Mucosa of stomach (tissue), 1 donor: Measurements from ENCODE around the gene ZMYM2.

Experiments
- H3K27me3 ChIP-seq: one replicate; pipeline ENCODE4 v1.7.0; 2013; ENCODE audit warnings: mild to moderate bottlenecking, low read length; ENCODE audit not compliant: control insufficient read depth, insufficient read depth
- H3K36me3 ChIP-seq: one replicate; pipeline ENCODE4 v1.7.0; 2013; ENCODE audit warnings: low read length; ENCODE audit not compliant: control insufficient read depth, insufficient read depth
- H3K4me1 ChIP-seq: one replicate; pipeline ENCODE4 v1.7.0; 2013; ENCODE audit warnings: mild to moderate bottlenecking, low read length; ENCODE audit not compliant: control insufficient read depth, insufficient read depth
- H3K4me3 ChIP-seq: one replicate; pipeline ENCODE4 v1.7.0; 2013; ENCODE audit warnings: low read length
- H3K9ac ChIP-seq: one replicate; pipeline ENCODE4 v1.7.0; 2013; ENCODE audit warnings: mild to moderate bottlenecking, low read length, moderate library complexity
- H3K9me3 ChIP-seq: one replicate; pipeline ENCODE4 v1.7.0; 2013; ENCODE audit warnings: mild to moderate bottlenecking, low read length, moderate library complexity; ENCODE audit not compliant: control insufficient read depth
- donor health status: Pancreatic carcinoma.

Gene ZMYM2

GRCh38 chr13:19958155-19959111, at the start of gene ZMYM2:
TSS of gene ZMYM2 (plus strand) at chr13:19958727. CDS start at chr13:19993073, 34,346 bp downstream.
- Histone ChIP-seq H3K9me3 (no peaks in the 10 kb centered on the region), H3K4me3 (peak within 1 kb of the TSS; percentile 86), H3K4me1 (peaks cover 10% of the 10 kb centered on the region), H3K9ac (peak within 1 kb of the TSS; percentile 97), H3K27me3 (no peaks in the 10 kb centered on the region), H3K36me3 (no peaks in the 10 kb centered on the region)

GRCh38 chr13:19910336-19911072, 48.0 kb upstream of the ZMYM2 start:
- peaks cover 7% of the 10 kb centered on the region for H3K4me1 ChIP-seq
- H3K27me3 ChIP-seq = no peaks in the 10 kb centered on the region
- H3K9ac ChIP-seq = no peak overlapping the region
- H3K9me3 ChIP-seq = no peaks in the 10 kb centered on the region
- H3K4me3 ChIP-seq = no peak overlapping the region
- H3K36me3 ChIP-seq = no peaks in the 10 kb centered on the region

- Histone ChIP-seq H3K9ac (no peak overlapping the region), H3K4me1 (peaks cover 6% of the 10 kb centered on the region), H3K4me3 (no peak overlapping the region), H3K36me3 (no peaks in the 10 kb centered on the region), H3K27me3 (no peaks in the 10 kb centered on the region), H3K9me3 (no peaks in the 10 kb centered on the region)
Observed at GRCh38 chr13:19927117-19927748, 31.3 kb upstream of the ZMYM2 start.

- no peaks in the 10 kb centered on the region for H3K36me3 ChIP-seq
Observed at GRCh38 chr13:19940106-19940505, 18.4 kb upstream of the ZMYM2 start.

GRCh38 chr13:19950374-19950773, 8.2 kb upstream of the ZMYM2 start:
- peaks cover 5% of the 10 kb centered on the region for H3K4me1 ChIP-seq
- H3K9me3 ChIP-seq = no peaks in the 10 kb centered on the region

More at GRCh38 chr13:19940106-19940505, 18.4 kb upstream of the ZMYM2 start:
- Histone ChIP-seq H3K27me3 (no peaks in the 10 kb centered on the region), H3K9ac (no peak overlapping the region), H3K4me1 (no peaks in the 10 kb centered on the region), H3K4me3 (no peak overlapping the region), H3K9me3 (no peaks in the 10 kb centered on the region)

GRCh38 chr13:19952850-19953249, 5.7 kb upstream of the ZMYM2 start:
- Histone ChIP-seq H3K36me3 (no peaks in the 10 kb centered on the region), H3K27me3 (no peaks in the 10 kb centered on the region), H3K9ac (no peak overlapping the region), H3K4me3 (no peak overlapping the region), H3K9me3 (no peaks in the 10 kb centered on the region), H3K4me1 (peaks cover 5% of the 10 kb centered on the region)

More at GRCh38 chr13:19950374-19950773, 8.2 kb upstream of the ZMYM2 start:
- no peak overlapping the region for H3K9ac ChIP-seq
- no peaks in the 10 kb centered on the region for H3K36me3 ChIP-seq
- no peak overlapping the region for H3K4me3 ChIP-seq
- no peaks in the 10 kb centered on the region for H3K27me3 ChIP-seq

GRCh38 chr13:19955873-19956559, 2.5 kb upstream of the ZMYM2 start:
- peaks cover 5% of the 10 kb centered on the region for H3K4me1 ChIP-seq
- H3K9me3 ChIP-seq = no peaks in the 10 kb centered on the region
- H3K27me3 ChIP-seq = no peaks in the 10 kb centered on the region
- no peaks in the 10 kb centered on the region for H3K36me3 ChIP-seq
- no peak overlapping the region for H3K9ac ChIP-seq
- no peak overlapping the region for H3K4me3 ChIP-seq

GRCh38 chr13:19957320-19958154, 990 bp upstream of the ZMYM2 start:
- no peaks in the 10 kb centered on the region for H3K36me3 ChIP-seq
- H3K4me3 ChIP-seq = peak overlapping the region; percentile 42
- H3K4me1 ChIP-seq = peaks cover 5% of the 10 kb centered on the region
- no peaks in the 10 kb centered on the region for H3K9me3 ChIP-seq
- no peaks in the 10 kb centered on the region for H3K27me3 ChIP-seq
- peak overlapping the region; percentile 97 for H3K9ac ChIP-seq

GRCh38 chr13:19959141-19959830, 759 bp downstream of the ZMYM2 start:
- H3K9ac ChIP-seq = peak overlapping the region; percentile 86
- H3K27me3 ChIP-seq = no peaks in the 10 kb centered on the region
- H3K4me3 ChIP-seq = peak overlapping the region; percentile 86
- H3K4me1 ChIP-seq = peaks cover 10% of the 10 kb centered on the region
- no peaks in the 10 kb centered on the region for H3K9me3 ChIP-seq
- no peaks in the 10 kb centered on the region for H3K36me3 ChIP-seq

- Histone ChIP-seq H3K4me1 (peaks cover 10% of the 10 kb centered on the region), H3K9ac (peak overlapping the region; percentile 86), H3K27me3 (no peaks in the 10 kb centered on the region)
Observed at GRCh38 chr13:19959831-19960652, 1.5 kb downstream of the ZMYM2 start.

More at GRCh38 chr13:19959831-19960652, 1.5 kb downstream of the ZMYM2 start:
- H3K4me3 ChIP-seq = peak overlapping the region; percentile 86
- H3K36me3 ChIP-seq = no peaks in the 10 kb centered on the region
- H3K9me3 ChIP-seq = no peaks in the 10 kb centered on the region
